NCI-H1092 (cell line): Measurements from ENCODE around the gene NANOS3.
A peak's percentile ranks its signal among the peaks of the same experiment; 100 is the strongest.
"Not testable (repeated sequence)": the region's sequence is repeated elsewhere in the genome, so short reads cannot be mapped to it uniquely, and the experiment has no call there.

Source experiments
- DNase-seq: peaks from one replicate; lab custom pipeline; 2025; lab: John Stamatoyannopoulos, UW

The NANOS3 gene

DNA sequence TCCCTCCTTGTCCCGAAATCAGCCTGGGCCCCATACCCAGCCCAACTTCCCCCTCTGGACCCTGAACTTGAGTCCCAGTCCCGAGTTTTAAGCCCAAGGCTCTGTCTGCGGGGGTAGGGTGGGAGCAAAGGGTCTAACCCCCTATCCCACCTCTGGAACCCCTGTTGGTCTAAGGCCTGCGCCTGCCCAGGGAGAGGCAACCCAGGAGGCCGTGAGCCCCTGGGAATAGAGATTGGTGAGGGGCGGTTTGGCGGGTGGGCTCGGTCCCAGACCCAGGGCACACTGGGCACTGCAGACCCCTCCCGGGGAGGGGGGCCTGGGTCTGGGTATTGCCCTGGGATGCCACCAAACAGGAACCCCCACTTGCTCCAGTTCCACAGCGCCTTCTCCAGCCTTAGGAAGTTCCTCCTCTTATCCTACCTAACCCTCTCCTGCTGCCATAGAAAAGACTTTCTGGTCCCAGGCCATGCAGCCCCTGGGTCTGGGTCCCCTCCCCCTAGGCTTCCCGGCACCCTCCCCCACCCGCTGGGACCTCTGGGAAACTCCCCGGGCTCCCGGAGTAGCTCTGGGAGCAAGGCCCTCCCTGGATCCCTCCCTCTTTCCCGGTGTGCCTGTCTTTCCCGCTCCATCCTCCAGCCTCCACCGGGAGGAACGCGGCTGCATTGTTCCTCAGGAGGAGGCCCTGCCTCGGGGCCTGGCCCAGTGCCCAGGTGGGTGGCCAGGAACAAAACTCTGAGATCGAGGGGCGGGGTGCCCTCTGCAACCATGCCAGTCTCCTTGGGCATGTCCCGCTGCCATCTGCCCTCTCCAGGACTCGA is 33.6 kb upstream of the NANOS3 start:
- DNase-seq: no peak

DNA sequence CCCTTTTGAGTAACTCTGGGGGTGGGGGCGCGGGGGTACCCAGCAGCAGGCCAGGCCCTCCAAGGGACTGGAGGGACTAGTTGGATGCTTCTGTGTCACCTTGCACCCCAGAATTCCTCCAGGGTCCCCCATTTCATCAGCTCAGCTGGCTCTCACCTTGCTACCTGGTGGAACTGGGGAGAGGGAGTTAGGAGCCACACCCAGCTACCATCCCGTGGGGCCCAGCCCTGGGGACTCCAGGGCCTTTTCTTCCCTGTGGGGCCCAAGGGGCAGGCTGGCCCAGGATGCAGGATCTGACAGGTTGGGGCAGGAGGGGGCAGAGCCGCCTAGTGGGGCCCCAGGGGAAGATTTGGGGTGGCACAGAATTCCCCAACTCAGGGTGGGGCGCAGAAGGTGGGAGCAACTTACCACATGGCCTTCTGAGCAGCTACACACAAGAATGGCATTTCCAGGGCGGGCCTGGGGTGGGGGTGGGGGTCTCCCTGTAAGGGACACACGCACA is 32.8 kb upstream of the NANOS3 start:
- DNase-seq: no peak

DNA sequence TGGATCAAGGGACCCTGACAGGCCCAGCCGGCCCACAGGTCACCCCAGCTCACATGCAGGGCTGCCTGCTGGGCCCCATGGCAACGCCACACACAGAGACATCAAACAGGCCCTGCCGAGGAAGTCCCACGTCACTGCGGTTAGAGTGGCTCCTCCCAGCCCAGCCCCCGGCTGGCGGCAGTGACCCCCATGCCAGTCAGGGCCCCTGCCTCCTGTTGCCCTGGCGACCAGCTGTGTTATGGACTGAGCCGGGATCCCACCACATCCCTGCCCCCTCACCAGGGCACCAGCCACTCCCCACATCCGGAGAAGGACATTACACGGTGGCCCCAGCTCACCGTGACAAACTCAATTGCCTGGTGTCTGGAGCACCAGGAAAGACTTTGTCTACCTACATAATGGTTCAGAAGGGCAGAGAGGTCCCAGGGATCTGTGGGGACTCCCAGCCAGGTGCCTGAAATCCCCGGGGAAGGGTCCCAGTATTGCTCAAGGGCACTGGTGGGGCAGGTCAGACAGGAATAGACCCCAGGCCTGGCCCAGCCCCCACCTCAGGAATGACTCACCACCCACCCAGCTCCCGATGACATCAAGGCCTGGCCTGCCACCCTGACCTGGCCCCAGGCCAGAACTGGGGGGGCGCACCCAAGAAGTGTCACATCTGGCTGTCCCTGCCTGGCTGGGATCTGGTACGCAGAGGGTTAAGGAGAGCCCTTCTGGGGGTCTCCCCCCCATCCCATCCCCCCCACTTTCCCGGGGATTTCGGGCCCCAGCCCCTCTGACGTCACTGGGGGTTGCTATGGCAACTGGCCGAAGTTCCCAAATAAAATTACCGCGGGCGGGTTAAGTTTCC is 30.2 kb upstream of the NANOS3 start:
- peak; percentile 79 for DNase-seq

DNA sequence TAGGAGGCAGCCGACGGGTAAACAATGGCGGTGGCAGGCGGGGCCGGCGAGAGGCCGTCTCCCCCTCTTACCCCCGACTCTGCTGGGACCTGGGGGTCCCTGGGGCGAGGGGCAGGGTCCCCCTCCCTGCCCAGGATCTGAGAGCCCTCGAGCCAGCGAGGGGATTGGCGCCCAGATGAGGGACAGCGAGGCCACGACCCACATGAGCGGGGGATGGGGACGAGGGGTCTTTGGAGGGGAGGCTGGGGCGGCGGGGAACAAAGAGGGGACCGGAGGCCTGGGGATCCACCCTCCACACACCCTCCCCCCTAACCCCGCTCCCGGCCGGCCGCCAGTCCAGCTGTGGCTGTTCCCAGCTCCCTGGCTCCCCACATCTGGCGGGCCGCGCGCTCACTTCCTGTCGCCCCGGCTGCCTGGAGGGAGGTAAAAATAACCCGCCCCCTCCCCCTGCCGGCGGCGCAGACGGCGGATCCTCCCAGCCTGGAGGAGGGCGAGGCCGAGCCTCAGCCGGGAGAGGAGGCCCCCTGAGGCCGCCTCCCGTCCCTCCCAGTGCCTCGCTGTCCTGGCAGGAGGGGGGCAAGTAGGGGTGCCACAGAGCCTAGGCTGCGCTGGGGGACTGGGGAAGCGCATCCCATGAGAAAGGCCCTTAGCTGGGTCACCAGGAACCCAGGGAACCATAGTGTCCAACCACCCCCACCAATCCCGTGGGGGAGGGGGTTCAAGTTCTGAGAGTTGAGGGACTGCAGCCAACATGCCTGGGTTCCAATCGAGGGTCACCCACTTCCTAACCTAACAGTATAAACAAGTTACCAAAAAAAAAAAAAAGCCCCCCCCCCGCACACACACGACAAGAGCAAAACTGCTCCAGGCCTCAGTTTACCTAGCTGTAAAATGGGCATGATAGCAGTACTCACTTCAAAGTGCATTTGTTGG is 29.3 kb upstream of the NANOS3 start:
- DNase-seq: peak; percentile 45

DNA sequence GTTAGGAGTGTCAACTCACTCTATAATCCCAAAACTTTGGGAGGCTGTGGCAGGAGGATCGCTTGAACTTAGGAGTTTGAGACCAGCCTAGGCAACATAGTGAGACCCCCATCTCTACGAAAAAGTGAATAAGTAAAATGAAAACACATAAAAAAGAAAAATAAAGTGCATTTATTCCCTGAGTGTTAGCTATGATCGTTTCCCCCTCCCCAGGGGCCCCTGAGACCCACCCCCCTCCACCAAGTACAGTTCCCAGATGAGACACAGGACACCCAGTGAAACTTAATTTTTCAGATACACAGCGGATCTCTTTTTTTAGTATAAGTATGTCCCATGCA is 28.6 kb upstream of the NANOS3 start:
- no peak for DNase-seq

DNA sequence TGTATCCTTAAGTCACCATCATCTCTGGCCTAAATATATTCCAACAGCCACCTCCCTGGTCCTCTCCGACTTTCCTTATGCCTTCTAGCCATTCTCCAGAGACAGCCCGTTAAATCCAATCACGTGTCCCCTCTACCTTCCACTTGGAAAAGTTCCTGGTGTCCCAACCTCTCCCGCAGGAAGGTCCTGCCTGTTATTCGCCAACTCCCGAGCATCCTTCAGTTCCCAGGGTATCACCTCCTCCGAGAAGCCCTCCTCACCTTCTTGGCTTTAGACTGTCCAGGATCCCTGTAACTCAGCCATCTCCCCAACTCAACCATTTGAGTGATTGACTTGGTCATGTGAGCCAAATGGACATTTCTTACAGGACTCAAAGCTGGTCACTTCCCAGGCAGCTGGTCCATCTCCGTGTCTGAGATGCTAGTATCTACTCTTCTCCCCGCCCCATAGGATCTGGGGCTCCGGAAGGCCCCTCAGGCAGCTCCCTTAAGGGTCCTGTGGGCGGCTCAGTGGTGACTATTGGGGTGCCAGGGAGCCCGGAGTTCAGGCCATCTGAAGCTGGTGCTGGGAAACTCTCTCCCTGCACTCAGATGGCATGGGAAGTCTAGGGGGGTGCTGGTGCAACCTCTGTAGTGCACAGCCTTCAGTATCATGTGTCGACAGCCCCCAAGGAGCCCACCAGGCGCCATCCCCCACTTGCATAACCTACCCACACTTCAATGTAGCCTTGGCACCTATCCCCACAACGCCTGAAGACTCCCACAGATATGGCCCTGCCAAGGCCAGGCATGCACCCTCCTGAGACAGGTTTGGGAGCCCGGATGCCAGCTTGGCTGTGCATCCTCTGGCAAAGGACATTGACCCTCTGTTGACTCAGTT is 27.9 kb upstream of the NANOS3 start:
- DNase-seq: no peak

DNA sequence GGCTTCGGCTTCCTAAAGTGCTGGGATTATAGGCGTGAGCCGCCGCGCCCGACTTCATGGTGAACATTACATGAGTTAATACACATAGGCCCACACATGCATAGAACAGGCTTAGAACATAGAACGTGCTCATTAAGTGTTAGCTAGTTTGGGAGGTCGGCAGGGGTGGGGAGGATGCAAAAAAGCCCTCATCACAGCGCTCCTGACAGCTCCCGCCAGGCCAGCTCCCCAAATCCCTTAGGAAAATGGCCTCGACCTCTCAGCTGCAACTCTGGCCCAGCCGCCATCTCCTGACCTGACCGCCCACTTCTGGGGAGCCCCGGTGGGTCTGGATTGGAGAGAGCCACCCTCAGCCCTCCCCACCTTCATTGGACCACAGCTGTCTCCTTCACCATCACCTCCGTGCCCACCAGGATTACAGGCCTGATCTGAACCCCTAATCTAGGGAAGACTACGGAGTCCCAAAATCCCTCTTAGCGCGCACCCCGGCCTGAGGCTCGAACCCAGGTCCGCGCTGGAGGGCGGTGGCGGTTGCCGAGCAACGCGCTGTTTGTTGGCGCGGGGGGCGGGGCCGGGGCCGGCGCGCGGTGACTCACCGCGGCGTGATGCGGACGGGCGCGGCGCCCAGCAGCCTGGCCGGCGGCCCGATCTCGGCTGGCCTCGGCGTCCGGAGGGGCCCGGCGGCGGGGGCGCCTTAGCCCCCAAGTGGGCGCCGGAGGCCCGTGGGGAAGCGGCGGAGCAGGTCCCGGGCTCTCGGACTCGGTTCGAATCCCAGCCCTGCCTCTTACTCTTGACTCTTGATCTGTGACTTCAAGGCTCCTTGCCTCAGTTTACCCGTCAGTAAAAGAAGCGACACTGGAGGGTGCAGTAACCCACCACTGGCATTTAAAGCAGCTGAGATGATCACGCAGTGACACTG is 26.7 kb upstream of the NANOS3 start:
- peak; percentile 70 for DNase-seq

DNA sequence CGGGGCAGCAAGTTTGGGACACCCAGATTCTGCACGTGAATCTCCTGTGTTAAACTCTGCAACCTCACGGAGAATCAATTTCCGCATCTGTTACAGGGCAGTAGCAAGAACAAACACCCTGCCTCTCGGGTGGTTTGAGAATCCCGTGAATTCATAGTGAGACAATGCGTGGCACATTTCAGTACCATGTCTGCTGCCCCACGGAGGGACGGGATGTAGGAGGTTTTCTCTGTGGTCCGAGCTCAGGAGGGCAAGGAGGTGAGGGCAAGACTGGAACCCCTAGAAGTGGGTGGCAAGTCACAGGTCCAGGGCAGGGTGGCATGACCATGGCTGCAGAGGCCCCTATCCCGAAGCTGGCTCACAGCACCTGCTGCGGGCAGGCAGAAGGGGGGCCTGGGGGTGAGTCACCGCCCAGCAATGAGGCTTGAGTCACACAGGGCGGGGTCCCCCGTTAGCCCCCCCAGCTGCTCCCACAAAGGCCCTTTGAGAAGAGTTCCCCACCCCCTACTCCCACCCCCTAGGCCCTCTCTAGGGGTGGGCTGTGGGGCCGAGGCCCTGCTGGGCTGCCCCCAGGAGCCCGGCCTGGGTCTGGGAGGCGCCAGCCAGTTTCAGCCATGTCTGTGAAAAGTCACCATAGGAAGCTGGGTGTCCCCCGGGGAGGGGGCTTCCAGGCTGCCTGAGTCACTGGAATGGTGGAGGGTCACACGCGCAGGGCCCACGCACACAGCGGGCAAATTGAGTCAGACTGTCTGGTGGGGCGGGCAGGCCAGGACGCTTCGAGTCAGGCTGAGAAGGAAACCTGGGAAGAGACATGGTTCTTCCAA is 25.8 kb upstream of the NANOS3 start:
- no peak for DNase-seq

DNA sequence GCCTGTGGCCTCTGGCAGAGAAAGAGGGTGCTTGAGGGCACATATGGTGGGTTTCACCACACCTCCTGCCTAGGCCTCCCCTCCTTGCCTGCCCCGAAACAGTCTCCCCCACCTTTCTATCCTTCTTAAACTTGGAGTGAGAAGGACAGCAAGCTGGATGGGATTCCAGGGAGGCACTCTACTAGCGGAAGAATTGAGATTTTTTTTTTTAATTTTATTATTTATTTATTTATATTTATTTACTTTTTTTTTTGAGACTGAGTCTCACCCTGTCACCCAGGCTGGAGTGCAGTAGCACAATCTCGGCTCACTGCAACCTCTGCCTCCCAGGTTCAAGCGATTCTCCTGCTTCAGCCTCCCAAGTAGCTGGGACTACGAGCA is 25.2 kb upstream of the NANOS3 start:
- not testable (repeated sequence) for DNase-seq

DNA sequence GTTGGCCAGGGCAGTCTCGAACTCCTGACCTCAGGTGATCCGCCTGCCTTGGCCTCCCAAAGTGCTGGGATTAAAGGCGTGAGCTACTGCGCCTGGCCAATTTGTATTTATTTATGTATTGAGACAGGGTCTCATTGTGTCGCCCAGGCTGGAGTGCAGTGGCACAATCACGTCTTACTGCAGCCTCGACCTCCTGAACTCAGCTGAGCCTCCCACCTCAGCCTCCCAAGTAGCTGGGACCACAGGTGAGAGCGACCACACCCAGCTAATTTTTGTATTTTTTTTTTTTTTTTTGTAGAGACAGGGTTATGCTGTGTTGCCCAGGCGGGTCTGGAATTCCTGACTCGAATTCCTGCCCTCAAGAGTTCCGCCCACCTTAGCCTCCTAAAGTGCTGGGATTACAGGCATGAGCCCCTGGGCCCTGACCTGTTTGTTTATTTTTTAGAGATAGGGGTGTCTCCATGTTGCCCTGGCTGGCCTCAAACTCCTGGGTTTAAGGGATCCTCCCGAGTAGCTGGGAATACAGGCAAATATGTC is 24.7 kb upstream of the NANOS3 start:
- DNase-seq: not testable (repeated sequence)

DNA sequence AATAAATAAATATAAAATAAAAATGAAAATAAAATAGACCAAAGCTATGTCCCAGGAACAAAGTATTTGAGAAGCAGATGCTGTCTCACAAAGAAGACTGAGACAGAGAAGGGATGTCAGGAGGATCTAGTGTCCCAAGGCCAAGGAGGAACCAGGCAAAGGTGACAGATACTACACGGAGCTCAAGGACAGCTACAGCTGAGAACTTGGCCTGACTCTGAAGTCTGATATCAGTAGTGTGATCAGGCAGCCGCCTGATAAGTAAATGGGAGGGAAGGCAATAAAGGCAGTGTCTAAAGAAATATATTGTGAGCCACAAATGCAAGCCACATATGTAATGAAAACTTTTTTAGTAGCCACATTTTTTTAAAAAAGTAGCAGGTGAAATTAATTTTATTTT is 20.4 kb upstream of the NANOS3 start:
- no peak for DNase-seq

DNA sequence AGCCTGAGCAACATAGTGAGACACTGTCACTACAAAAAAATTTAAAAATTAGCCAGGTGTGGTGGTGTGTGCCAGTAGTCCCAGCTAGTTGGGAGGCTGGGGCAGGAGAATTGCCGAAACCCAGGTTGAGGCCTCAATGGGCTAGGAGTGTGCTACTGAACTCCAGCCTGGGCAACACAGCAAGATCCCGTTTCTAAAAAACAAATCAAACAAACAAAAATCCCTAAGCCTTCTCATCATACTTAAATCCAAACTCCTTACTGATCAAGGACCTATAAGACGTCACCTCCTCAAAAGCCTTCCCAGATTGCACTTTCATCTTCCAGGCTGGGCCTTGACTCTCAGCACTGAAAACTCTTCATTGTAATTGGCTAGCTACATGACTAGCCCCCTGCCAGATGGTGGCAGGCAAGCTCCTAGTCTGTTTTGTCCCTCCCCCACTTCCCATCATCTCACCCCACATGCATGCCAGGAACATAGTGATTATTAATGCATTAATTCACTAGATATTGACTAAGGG is 17.5 kb upstream of the NANOS3 start:
- DNase-seq: no peak

DNA sequence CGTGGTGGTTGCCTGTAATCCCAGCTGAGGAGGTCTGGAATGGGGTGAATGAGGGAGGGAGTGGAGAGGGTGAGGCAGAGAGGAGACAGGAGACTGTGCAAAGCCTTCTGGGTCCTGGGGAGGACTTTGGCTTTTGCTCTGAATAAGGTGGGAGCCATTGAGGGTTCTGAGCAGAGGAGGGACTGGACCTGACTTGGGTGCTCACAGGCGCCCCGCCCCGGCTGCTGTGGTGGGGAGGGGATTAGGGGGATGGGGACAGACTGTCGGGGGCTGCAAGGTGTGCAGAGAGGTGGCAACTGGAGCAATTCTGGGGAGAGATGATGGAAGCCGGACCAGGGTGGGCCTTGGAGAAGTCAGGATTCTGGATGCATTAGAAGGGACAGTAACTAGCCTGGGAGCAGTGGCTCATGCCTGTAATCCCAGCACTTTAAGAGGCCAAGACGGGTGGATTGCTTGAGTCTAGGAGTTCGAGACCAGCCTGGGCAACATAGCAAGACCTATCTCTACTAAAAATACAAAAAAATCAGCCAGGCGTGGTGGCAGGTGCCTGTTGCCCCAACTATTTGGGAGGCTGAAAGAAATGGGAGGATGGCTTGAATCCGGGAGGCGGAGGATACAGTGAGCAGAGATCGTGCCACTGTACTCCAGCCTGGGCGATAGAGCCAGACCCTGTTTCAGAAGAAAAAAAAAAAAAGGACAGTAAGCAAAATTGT is 16.1 kb upstream of the NANOS3 start:
- DNase-seq: no peak

DNA sequence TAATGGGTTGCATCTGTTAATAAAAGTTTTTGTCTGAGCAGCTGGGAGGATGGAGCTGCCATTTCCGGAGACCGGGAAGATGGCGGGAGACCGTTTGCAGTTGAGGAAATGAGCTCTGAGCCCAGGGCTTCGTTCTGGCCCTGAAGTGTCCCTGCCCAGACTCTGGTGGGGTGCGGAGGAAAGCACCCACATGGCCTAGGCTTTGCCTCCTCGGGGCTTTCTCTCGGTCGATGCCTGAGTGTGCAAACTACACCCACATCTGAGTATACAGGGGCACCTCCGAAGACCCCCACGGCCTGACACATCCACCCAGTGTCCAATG is 15.6 kb upstream of the NANOS3 start:
- no peak for DNase-seq

DNA sequence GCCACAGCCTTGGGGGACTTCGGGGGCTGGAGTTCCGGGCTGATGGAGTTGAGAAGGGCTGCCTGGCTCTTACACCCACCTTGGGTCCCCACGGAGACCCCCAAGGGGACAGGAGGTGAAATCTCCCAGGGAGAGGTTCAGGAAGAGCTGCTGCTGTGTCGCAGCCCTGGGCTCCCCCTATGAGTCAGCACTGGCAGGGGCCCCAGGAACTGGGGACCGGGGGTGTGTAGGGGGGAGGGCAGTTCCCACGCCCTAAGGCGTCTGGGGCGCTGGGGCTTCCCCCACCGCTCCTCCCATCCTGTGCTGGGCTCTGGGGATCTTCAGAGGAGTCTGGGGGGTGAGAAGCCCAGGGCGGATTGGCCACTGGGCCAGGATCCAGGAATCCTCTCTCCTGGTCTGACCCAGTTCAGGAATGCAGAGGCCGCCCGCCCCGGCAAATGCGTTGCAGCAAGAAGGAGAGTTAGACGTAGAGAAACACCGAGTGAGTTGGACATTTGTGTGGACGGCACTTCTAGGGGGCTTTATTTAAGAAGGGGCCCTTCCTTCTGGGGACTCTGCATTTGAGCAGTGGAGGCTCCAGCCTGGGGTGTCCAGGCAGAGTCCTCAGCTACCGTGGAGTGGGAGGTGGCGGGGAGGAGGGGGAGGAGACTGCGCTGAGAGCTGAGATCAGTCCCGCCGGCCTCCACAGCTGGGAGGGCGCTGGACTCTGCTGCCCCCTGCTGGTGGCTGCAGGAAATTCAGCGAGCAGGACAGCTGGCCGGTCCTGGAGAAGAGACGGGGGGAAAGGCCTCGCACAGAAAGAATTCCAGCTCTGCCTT is 15.0 kb upstream of the NANOS3 start:
- DNase-seq: peak; percentile 49

DNA sequence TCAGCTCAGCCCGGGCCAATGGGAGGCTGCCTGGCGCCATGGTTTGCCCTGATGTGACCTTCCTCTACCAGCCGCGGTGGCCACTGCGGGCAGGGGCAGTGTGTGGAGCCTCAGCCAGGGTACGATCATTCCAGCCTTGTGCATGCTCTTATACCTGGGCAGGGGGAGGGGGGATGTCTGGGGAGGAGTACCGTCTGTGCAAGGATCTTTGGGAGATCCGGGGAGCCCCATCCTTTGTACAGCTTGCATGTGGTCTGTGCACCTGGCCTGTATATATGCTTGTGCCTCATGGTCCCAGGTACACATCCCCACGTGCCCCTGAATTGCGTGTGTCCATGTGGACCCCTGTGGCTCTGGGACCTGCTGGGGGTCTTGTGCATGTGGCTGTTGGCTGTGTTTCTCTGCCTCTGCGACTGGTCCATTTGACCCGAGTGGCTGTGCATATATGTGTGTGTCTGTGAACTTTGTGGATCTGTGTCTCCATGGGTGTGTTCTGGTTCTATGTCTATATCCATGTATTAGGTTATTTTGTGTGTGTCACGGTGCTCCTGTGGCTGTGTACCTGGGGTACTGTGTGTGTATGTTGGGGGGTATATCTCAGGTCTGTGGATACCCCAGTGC is 12.8 kb upstream of the NANOS3 start:
- DNase-seq: no peak
